Mononuclear cell (primary cell): ENCODE measurements around the gene CA5A. TPM values are rescaled to one million over a fixed set of nuclear protein-coding genes. Genes with fewer than 3 reads are reported as not detected.
"Not testable (repeated sequence)": the region's sequence is repeated elsewhere in the genome, so short reads cannot be mapped to it uniquely, and the experiment has no call there.

ENCODE experiments used
- H3K27me3 ChIP-seq: 2 replicates; pipeline ENCODE4 v1.6.0; 2011; ENCODE audit warnings: low read length, control low read depth; ENCODE audit not compliant: insufficient read depth
- H3K4me1 ChIP-seq: 2 replicates; pipeline ENCODE4 v1.5.1; 2011; ENCODE audit warnings: mild to moderate bottlenecking, low read length, control low read depth; ENCODE audit not compliant: insufficient read depth
- H3K4me3 ChIP-seq: 2 replicates; pipeline ENCODE4 v1.5.1; 2011; ENCODE audit warnings: mild to moderate bottlenecking, low read length, moderate library complexity
- H3K9me3 ChIP-seq: 2 replicates; pipeline ENCODE4 v1.5.1; 2011; ENCODE audit warnings: low read depth, mild to moderate bottlenecking, control low read depth, low read length
- total RNA-seq: library from RNA; depleted of rRNA; stranded (reverse); fragments of >200 nt; gene quantifications from one replicate; pipeline ENCODE4 v1.2.3, GENCODE V29; 2012

Gene CA5A
- total RNA-seq, 1 donor, result under 0.01 TPM

DNA sequence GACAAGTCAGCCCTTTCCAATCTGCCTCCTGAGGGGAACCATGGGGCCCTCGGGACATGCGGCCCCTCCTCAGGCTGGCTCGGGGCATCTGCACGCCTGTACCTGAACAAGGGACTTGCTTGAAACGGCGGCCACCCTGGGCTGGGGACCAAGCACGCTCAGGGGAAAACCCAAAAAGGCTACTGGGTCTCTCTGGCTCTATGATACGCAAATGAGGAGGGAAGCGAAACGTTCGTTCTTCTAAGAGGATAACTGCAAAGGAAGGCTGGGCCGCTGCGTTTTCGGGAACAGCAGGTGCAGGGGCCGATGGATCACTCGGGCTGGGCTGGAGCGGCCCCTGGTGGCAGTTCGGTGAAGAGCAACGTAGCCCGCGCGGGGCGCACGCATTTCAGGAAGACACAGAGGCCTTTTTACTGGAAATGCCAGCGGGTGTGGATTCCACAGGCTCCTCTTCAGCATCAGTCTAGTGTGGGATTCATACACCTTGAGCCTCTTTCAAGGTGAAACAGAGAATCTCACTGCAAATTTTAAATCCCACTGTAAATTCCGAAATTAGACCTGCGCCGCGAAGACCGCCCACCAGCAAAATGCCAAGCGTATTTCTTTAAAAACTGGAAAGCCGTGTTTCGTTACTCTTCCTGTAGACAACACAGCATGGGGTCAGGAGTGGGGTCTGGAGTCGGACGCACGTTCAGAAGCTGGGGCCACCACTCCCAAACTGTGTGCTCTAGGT, 27.0 kb downstream of the CA5A start:
- not testable (repeated sequence) for H3K4me3 ChIP-seq, H3K4me1 ChIP-seq, H3K27me3 ChIP-seq

GRCh38 chr16:87908101-87908500, 28.2 kb downstream of the CA5A start:
- not testable (repeated sequence) for H3K4me3 ChIP-seq, H3K27me3 ChIP-seq, H3K9me3 ChIP-seq, H3K4me1 ChIP-seq

More for the DNA sequence above, 27.0 kb downstream of the CA5A start:
- not testable (repeated sequence) for H3K9me3 ChIP-seq

GRCh38 chr16:87905521-87905920, 30.8 kb downstream of the CA5A start:
- not testable (repeated sequence) for H3K27me3 ChIP-seq

DNA sequence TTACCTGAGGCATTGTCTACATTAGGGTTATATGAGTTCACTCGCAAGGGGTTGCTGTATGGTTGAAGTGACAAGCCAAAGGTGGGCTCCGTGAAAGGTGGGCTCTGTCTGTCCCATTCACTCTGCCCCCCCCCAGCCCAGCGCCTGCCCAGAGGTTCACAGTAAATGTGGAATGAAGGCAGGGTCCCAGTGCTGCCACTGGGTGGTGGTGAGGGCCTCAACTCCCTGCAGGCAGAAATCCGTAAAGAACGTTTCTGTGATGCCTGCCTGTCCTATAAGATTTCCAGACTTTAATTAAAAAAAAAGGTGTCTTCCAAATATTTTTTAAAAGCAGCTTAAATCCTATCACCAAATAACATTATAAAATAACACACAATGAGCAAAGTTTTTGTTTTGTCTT, 31.4 kb downstream of the CA5A start:
- H3K4me1 ChIP-seq, H3K9me3 ChIP-seq, H3K27me3 ChIP-seq, H3K4me3 ChIP-seq: not testable (repeated sequence)

More at GRCh38 chr16:87905521-87905920, 30.8 kb downstream of the CA5A start:
- not testable (repeated sequence) for H3K9me3 ChIP-seq, H3K4me1 ChIP-seq, H3K4me3 ChIP-seq

- not testable (repeated sequence) for H3K27me3 ChIP-seq, H3K4me3 ChIP-seq, H3K9me3 ChIP-seq
- peaks cover 30% of the 10 kb centered on the region for H3K4me1 ChIP-seq
These were observed 35.8 kb downstream of the CA5A start for GRCh38 chr16:87900489-87900888.

GRCh38 chr16:87897521-87898505, 38.5 kb downstream of the CA5A start:
- no peaks in the 10 kb centered on the region for H3K27me3 ChIP-seq
- H3K4me1 ChIP-seq, result peaks cover 39% of the 10 kb centered on the region
- no peak overlapping the region for H3K4me3 ChIP-seq

GRCh38 chr16:87896924-87897520, 39.3 kb downstream of the CA5A start:
- not testable (repeated sequence) for H3K4me3 ChIP-seq, H3K27me3 ChIP-seq, H3K9me3 ChIP-seq
- H3K4me1 ChIP-seq, result peaks cover 39% of the 10 kb centered on the region

More at GRCh38 chr16:87897521-87898505, 38.5 kb downstream of the CA5A start:
- no peaks in the 10 kb centered on the region for H3K9me3 ChIP-seq

DNA sequence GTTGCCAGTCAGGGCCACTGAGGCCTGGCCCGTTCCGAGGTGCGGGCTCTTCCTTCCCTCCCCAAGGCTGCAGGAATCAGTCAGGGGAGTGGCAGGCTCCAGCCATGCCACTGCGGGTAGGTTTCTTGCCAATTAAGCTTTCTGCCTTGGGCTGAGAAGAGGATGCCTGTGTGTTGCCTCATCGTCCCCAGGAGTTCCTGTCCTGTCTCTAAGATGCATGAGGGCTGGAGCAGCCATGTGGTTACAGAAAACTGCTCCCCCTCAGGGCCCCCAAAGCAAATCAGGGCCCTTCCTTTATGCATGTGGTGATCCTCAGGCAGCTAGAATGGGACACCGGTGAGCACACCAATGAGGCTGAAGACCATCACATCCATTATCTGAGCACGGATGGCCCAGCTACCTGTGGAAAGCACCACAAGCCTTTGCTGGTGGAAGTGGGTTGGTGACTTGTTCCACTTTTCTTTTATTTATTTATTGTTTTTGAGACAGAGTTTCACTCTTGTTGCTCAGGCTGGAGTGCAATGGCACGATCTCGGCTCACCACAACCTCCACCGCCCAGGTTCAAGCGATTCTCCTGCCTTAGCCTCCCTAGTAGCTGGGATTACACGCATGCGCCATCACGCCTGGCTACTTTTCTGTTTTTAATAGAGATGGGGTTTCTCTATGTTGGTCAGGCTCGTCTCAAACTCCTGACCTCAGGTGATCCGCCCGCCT, 40.0 kb downstream of the CA5A start:
- not testable (repeated sequence) for H3K9me3 ChIP-seq, H3K4me3 ChIP-seq, H3K27me3 ChIP-seq
- H3K4me1 ChIP-seq, result peaks cover 39% of the 10 kb centered on the region

DNA sequence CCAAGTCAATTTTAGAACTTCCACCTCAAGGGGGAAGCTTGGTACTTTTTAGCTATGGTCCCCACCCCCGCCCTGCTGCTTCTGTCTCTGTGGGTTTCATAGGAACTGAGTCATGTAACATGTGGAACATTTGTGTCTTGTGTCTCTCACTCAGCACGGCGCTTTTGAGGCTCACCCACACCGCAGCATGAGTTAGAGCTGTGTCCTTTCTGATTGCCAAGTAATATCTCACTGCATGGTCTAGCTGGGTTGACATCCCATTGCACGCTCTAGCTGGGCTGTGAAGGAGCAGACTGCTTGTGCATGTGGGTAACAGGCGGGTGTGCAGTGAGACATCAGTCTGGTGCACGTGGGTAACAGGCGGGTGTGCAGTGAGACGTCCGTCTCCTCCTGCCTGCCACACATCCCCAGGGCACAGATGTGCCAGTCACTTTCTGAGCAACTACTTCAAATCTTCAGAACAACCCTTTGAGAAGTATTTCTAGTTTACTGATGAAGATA, 40.6 kb downstream of the CA5A start:
- Histone ChIP-seq H3K4me3 (no peak overlapping the region), H3K9me3 (no peaks in the 10 kb centered on the region)

GRCh38 chr16:87894005-87894404, 42.3 kb downstream of the CA5A start:
- not testable (repeated sequence) for H3K4me3 ChIP-seq, H3K9me3 ChIP-seq, H3K27me3 ChIP-seq
- peaks cover 39% of the 10 kb centered on the region for H3K4me1 ChIP-seq

More for the DNA sequence above, 40.6 kb downstream of the CA5A start:
- Histone ChIP-seq H3K4me1 (peaks cover 39% of the 10 kb centered on the region), H3K27me3 (no peaks in the 10 kb centered on the region)

- Histone ChIP-seq H3K9me3 (no peaks in the 10 kb centered on the region), H3K27me3 (no peaks in the 10 kb centered on the region)
These were observed 44.6 kb downstream of the CA5A start for GRCh38 chr16:87891764-87892163.

DNA sequence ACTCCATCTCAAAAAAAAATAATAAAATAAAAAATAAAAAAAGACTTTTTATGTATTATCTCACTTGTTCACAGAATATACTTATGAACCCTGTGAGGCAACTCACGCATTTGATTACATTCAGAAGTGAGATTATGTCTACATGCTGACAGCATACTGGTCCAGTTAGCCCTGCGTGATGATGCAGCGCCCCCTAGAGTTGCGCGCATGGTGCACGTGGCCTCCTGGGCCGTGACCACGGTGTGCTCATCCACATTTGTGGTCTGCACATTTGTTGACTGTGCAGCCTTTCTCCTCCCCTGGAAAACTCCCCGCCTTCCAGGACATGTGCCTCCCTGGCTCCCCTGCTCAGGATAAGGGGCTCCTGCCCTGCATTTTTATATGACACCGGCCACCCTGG, 46.6 kb downstream of the CA5A start:
- not testable (repeated sequence) for H3K4me3 ChIP-seq, H3K27me3 ChIP-seq, H3K9me3 ChIP-seq
- peaks cover 13% of the 10 kb centered on the region for H3K4me1 ChIP-seq

More at GRCh38 chr16:87891764-87892163, 44.6 kb downstream of the CA5A start:
- Histone ChIP-seq H3K4me3 (no peak overlapping the region), H3K4me1 (peaks cover 32% of the 10 kb centered on the region)

- H3K4me3 ChIP-seq, H3K27me3 ChIP-seq, H3K9me3 ChIP-seq: not testable (repeated sequence)
- H3K4me1 ChIP-seq, result peaks cover 10% of the 10 kb centered on the region
These were observed 48.0 kb downstream of the CA5A start for GRCh38 chr16:87888346-87888745.

- H3K4me1 ChIP-seq, result peaks cover 10% of the 10 kb centered on the region
- H3K27me3 ChIP-seq, H3K4me3 ChIP-seq, H3K9me3 ChIP-seq: not testable (repeated sequence)
These were observed 48.4 kb downstream of the CA5A start for GRCh38 chr16:87887931-87888330.
